Measurements from ENCODE around the gene VAX1.

The VAX1 gene

GRCh38 chr10:117163954-117164548 lies 26.0 kb upstream of the VAX1 start:
- no peak for DNase-seq

GRCh38 chr10:117163061-117163953 lies 25.2 kb upstream of the VAX1 start:
- peak in 1 of 3 donors; percentile 34 for DNase-seq

- no peak for DNase-seq
Observed at GRCh38 chr10:117162093-117163060, 24.3 kb upstream of the VAX1 start.

- DNase-seq: no peak
Observed at GRCh38 chr10:117161386-117162033, 23.4 kb upstream of the VAX1 start.

GRCh38 chr10:117160567-117160966 lies 22.5 kb upstream of the VAX1 start:
- no peak for DNase-seq

- DNase-seq: no peak
Observed at GRCh38 chr10:117159390-117159789, 21.3 kb upstream of the VAX1 start.

- no peak for DNase-seq
Observed at GRCh38 chr10:117158297-117158696, 20.2 kb upstream of the VAX1 start.

GRCh38 chr10:117152668-117153067 lies 14.6 kb upstream of the VAX1 start:
- DNase-seq: no peak

- DNase-seq: no peak
Observed at GRCh38 chr10:117148284-117148683, 10.2 kb upstream of the VAX1 start.

GRCh38 chr10:117145019-117145418 lies 6.9 kb upstream of the VAX1 start:
- DNase-seq: no peak

- DNase-seq: no peak
Observed at GRCh38 chr10:117143103-117143823, 5.2 kb upstream of the VAX1 start.

GRCh38 chr10:117140525-117140902 lies 2.4 kb upstream of the VAX1 start:
- DNase-seq: no peak

GRCh38 chr10:117139581-117140524 lies 1.8 kb upstream of the VAX1 start:
- no peak for DNase-seq

GRCh38 chr10:117138838-117139580 lies 939 bp upstream of the VAX1 start:
- no peak for DNase-seq

- peak; percentile 45 to 71 (median 52) for DNase-seq
Observed at GRCh38 chr10:117137031-117137910, 799 bp downstream of the VAX1 start.

GRCh38 chr10:117136391-117136975 lies 1.6 kb downstream of the VAX1 start:
- DNase-seq: no peak

- DNase-seq: no peak
Observed at GRCh38 chr10:117135480-117136140, 2.5 kb downstream of the VAX1 start.

- DNase-seq: no peak
Observed at GRCh38 chr10:117135026-117135372, 3.1 kb downstream of the VAX1 start.

Data from suppressor macrophage treated with lipopolysaccharide for 1 hour (primary cell).